ENCODE measurements around the gene ALKBH3. TPM values are rescaled to one million over a fixed set of nuclear protein-coding genes. Genes with fewer than 3 reads are reported as not detected.

Gene ALKBH3
- total and polyA plus RNA-seq, 10 of the 15 experiments (the other 5 are each of a cell fraction or from before 2014, with no cell fraction given): 22.1 to 50.8 (median 38.5) TPM

GRCh38 chr11:43898574-43898973 lies 17.9 kb downstream of the ALKBH3 start (continued):
- TF ChIP-seq, protein P1, sequence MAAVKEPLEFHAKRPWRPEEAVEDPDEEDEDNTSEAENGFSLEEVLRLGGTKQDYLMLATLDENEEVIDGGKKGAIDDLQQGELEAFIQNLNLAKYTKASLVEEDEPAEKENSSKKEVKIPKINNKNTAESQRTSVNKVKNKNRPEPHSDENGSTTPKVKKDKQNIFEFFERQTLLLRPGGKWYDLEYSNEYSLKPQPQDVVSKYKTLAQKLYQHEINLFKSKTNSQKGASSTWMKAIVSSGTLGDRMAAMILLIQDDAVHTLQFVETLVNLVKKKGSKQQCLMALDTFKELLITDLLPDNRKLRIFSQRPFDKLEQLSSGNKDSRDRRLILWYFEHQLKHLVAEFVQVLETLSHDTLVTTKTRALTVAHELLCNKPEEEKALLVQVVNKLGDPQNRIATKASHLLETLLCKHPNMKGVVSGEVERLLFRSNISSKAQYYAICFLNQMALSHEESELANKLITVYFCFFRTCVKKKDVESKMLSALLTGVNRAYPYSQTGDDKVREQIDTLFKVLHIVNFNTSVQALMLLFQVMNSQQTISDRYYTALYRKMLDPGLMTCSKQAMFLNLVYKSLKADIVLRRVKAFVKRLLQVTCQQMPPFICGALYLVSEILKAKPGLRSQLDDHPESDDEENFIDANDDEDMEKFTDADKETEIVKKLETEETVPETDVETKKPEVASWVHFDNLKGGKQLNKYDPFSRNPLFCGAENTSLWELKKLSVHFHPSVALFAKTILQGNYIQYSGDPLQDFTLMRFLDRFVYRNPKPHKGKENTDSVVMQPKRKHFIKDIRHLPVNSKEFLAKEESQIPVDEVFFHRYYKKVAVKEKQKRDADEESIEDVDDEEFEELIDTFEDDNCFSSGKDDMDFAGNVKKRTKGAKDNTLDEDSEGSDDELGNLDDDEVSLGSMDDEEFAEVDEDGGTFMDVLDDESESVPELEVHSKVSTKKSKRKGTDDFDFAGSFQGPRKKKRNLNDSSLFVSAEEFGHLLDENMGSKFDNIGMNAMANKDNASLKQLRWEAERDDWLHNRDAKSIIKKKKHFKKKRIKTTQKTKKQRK (IDR thresholded peaks at IDR 0.05; ENCODE audit: low read depth, low read length): no peak
- TF ChIP-seq RAD21 (IDR thresholded peaks at IDR 0.05; ENCODE audit: insufficient read depth, low read depth, low read length) (no peak), RB1 (IDR thresholded peaks at IDR 0.05; ENCODE audit: borderline replicate concordance) (no peak), PBX3 (IDR thresholded peaks at IDR 0.05; ENCODE audit: insufficient replicate concordance, low read depth, low read length) (no peak), ZSCAN29 (IDR thresholded peaks at IDR 0.05) (no peak)

- Histone ChIP-seq H3K9me3 (replicated peaks; ENCODE audit: control insufficient read depth, insufficient read depth, low read length) (no peaks in the 10 kb centered on the region), H3K4me3 (no peak overlapping the region), H2AFZ (ENCODE audit: control insufficient read depth, low read depth, low read length) (no peak overlapping the region), H3K9ac (ENCODE audit: control insufficient read depth, insufficient read depth, low read length) (no peak overlapping the region), H3K36me3 (ENCODE audit: control insufficient read depth in 2 of 2, insufficient read depth in 2 of 2, low read length in 1 of 2) (peaks cover 5 to 19% of the 10 kb centered on the region in 2 experiments), H4K20me1 (ENCODE audit: control insufficient read depth, insufficient read depth) (no peaks in the 10 kb centered on the region), H3K79me2 (ENCODE audit: control insufficient read depth, insufficient read depth, low read length) (no peaks in the 10 kb centered on the region), H3K4me2 (ENCODE audit: control insufficient read depth, insufficient read depth) (no peak overlapping the region), H3K4me1 (ENCODE audit: control insufficient read depth, insufficient read depth, low read length) (no peaks in the 10 kb centered on the region), H3K27ac (ENCODE audit: control insufficient read depth, insufficient read depth) (no peak overlapping the region), H3K27me3 (replicated peaks in 1 of 2; ENCODE audit: control insufficient read depth in 2 of 2, insufficient read depth in 2 of 2, low read length in 1 of 2) (no peaks in the 10 kb centered on the region)
- in situ Hi-C loops (cut with MboI) (no loop called here), intact Hi-C loops (cut with micrococcal nuclease; ENCODE audit: unreplicated experiment) (loop anchor here (5.0 kb wide), 1 partner anchor 52 kb away; no protein-coding TSS in a partner anchor)
- FAIRE-seq: no peak
- CTCF ChIA-PET: interaction anchor here (1.0 kb wide), 1 partner anchor 9 kb away, joined by 3 read pairs; no protein-coding TSS in a partner anchor
- POLR2A ChIA-PET: no interaction called here
- BruUV-seq (replicated peaks): no TSS peak
- RAD21 ChIA-PET (ENCODE audit: unreplicated experiment): interaction anchor here (1.2 kb wide), 1 partner anchor 9 kb away, joined by 3 read pairs; no protein-coding TSS in a partner anchor
- WGBS (ENCODE audit: insufficient coverage, insufficient replicate concordance, low lambda C conversion rate, missing lambda C conversion rate): 91% methylated on average over 13 of the region's 13 CpGs
- SMC1A ChIA-PET (ENCODE audit: uncharacterized antibody, unreplicated experiment): interaction anchor here (1.4 to 1.7 kb wide), 2 partner anchors 11 to 19 kb away, joined by 3 to 5 read pairs; no protein-coding TSS in a partner anchor
- DNase-seq (ENCODE audit: low read depth, low spot score): no peak
- ATAC-seq: no peak
- no peak for TF ChIP-seq MYC (IDR thresholded peaks at IDR 0.05; ENCODE audit: insufficient read depth, insufficient read length, insufficient replicate concordance, low read length, severe bottlenecking)
- TF ChIP-seq RB1 (IDR thresholded peaks at IDR 0.05; ENCODE audit: borderline replicate concordance): no peak
- TF ChIP-seq, protein P2, sequence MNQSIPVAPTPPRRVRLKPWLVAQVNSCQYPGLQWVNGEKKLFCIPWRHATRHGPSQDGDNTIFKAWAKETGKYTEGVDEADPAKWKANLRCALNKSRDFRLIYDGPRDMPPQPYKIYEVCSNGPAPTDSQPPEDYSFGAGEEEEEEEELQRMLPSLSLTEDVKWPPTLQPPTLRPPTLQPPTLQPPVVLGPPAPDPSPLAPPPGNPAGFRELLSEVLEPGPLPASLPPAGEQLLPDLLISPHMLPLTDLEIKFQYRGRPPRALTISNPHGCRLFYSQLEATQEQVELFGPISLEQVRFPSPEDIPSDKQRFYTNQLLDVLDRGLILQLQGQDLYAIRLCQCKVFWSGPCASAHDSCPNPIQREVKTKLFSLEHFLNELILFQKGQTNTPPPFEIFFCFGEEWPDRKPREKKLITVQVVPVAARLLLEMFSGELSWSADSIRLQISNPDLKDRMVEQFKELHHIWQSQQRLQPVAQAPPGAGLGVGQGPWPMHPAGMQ (IDR thresholded peaks at IDR 0.05; ENCODE audit: borderline replicate concordance): no peak
- no peak for TF ChIP-seq MTA3 (IDR thresholded peaks at IDR 0.05; ENCODE audit: borderline replicate concordance, low read length)
- TF ChIP-seq ZBTB4 (CRISPR knock-in tag; IDR thresholded peaks at IDR 0.05): no peak
- TF ChIP-seq BHLHE40 (IDR thresholded peaks at IDR 0.05; ENCODE audit: borderline replicate concordance in 1 of 2, low read depth in 2 of 2, low read length in 1 of 2): no peak
- no peak for TF ChIP-seq JUND (IDR thresholded peaks at IDR 0.05; ENCODE audit: low read depth, low read length)
- TF ChIP-seq SREBF1 (IDR thresholded peaks at IDR 0.05; ENCODE audit: low read length): no peak
Measured at GRCh38 chr11:43899094-43899493, 18.5 kb downstream of the ALKBH3 start.

All from GM12878 (cell line).